B cell (primary cell): ENCODE results near the gene SPON2. TPM values are rescaled to one million over a fixed set of nuclear protein-coding genes. Genes with fewer than 3 reads are reported as not detected.

Source experiments
- ATAC-seq: fragments of 200-7000 bp; cut with Tn5 transposase; one replicate; pipeline ENCODE4 v1.10.0; 2021; ENCODE audit warnings: low read depth, mild to moderate bottlenecking, moderate number of reproducible peaks, moderate library complexity
- CTCF ChIA-PET: fragments of 350-600 bp; sonication (Branson Sonifier 250); formaldehyde crosslinking; loops from one replicate; lab custom pipeline; 2021; ENCODE audit warnings: antibody characterized with exemption, inconsistent platforms; lab: Charles Lee
- POLR2A ChIA-PET: fragments of 350-600 bp; sonication (Branson Sonifier 250); formaldehyde crosslinking; loops from one replicate; lab custom pipeline; 2021; ENCODE audit warnings: antibody characterized with exemption; lab: Charles Lee
- DNase-seq: peaks from one replicate; pipeline ENCODE4 v3.0.0; 2013
- H2AFZ ChIP-seq: 2 replicates; pipeline ENCODE4 v1.6.1; 2012; ENCODE audit warnings: mild to moderate bottlenecking, low read depth, low read length; ENCODE audit not compliant: insufficient read depth, poor library complexity, severe bottlenecking
- H3K27ac ChIP-seq, 2 donors: 1 replicate in 1 of 2; 2 replicates in 1 of 2; pipeline ENCODE4 v1.5.1; 2012 to 2013; ENCODE audit warnings: low read length in 2 of 2, mild to moderate bottlenecking in 2 of 2, moderate library complexity in 1 of 2
- H3K27me3 ChIP-seq, 4 experiments: fragments of 200-600 bp in 1 of 4; sonication (generic) in 1 of 4; replicated peaks in 1 of 4; 1 replicate in 2 of 4; 2 replicates in 2 of 4; pipeline versions ENCODE4 v1.6.1 to v1.7.0; 2013 to 2016; ENCODE audit warnings: low read length in 3 of 4, mild to moderate bottlenecking in 2 of 4, mixed read lengths in 1 of 4, moderate library complexity in 1 of 4; ENCODE audit not compliant: insufficient read depth in 4 of 4, control insufficient read depth in 3 of 4; ENCODE audit errors: control extremely low read depth in 1 of 4
- H3K36me3 ChIP-seq, 2 experiments: replicated peaks in 1 of 2; 1 replicate in 1 of 2; 2 replicates in 1 of 2; pipeline versions ENCODE4 v1.6.1 to v1.7.1; 2013; ENCODE audit warnings: low read length in 1 of 2; ENCODE audit not compliant: insufficient read depth in 2 of 2, control insufficient read depth in 1 of 2; ENCODE audit errors: control extremely low read depth in 1 of 2, extremely low read depth in 1 of 2
- H3K4me1 ChIP-seq, 2 donors: fragments of 200-600 bp in 1 of 2; sonication (generic) in 1 of 2; 1 replicate in 1 of 2; 2 replicates in 1 of 2; pipeline versions ENCODE4 v1.5.1 to v1.6.1; 2013 to 2017; ENCODE audit warnings: low read length in 2 of 2; ENCODE audit not compliant: control insufficient read depth in 2 of 2, insufficient read depth in 2 of 2
- H3K4me2 ChIP-seq: replicated peaks from 2 replicates; pipeline ENCODE3; 2012; ENCODE audit warnings: mild to moderate bottlenecking, low read depth, low read length; ENCODE audit not compliant: poor library complexity, severe bottlenecking
- H3K4me3 ChIP-seq, 5 experiments: fragments of 200-600 bp in 1 of 5; sonication (generic) in 1 of 5; 1 replicate in 3 of 5; 2 replicates in 2 of 5; pipeline versions ENCODE4 v1.5.1 to v1.7.0; 2011 to 2016; ENCODE audit warnings: low read length in 4 of 5, mild to moderate bottlenecking in 4 of 5, low read depth in 2 of 5, control low read depth in 1 of 5, moderate library complexity in 1 of 5; ENCODE audit not compliant: insufficient read depth in 1 of 5; ENCODE audit errors: control extremely low read depth in 1 of 5, extremely low read depth in 1 of 5
- H3K79me2 ChIP-seq: fragments of 200-600 bp; sonication (generic); one replicate; pipeline ENCODE4 v1.6.0; 2016; ENCODE audit warnings: low read length; ENCODE audit not compliant: control insufficient read depth, insufficient read depth
- H3K9ac ChIP-seq: fragments of 200-600 bp; sonication (generic); 2 replicates; pipeline ENCODE4 v1.6.1; 2017; ENCODE audit warnings: mild to moderate bottlenecking, low read length, moderate library complexity
- H3K9me3 ChIP-seq, 3 donors: one replicate each; pipeline versions ENCODE4 v1.6.1 to v1.7.1; 2013; ENCODE audit warnings: low read length in 2 of 3; ENCODE audit not compliant: control insufficient read depth in 2 of 3, insufficient read depth in 1 of 3; ENCODE audit errors: control extremely low read depth in 1 of 3
- H4K20me1 ChIP-seq: 2 replicates; pipeline ENCODE4 v1.6.0; 2012; ENCODE audit warnings: mild to moderate bottlenecking, low read length; ENCODE audit not compliant: insufficient read depth, control insufficient read depth, poor library complexity, severe bottlenecking
- H3K27ac Mint-ChIP-seq: one replicate; pipeline ENCODE4 v1.8.0; 2021; ENCODE audit warnings: mixed read lengths
- H3K27me3 Mint-ChIP-seq: one replicate; pipeline ENCODE4 v1.8.0; 2021; ENCODE audit warnings: mixed read lengths
- H3K4me1 Mint-ChIP-seq: one replicate; pipeline ENCODE4 v1.8.0; 2021; ENCODE audit warnings: mixed read lengths
- H3K4me3 Mint-ChIP-seq: one replicate; pipeline ENCODE4 v1.8.0; 2021; ENCODE audit warnings: mixed read lengths
- H3K9me3 Mint-ChIP-seq: one replicate; pipeline ENCODE4 v1.8.0; 2022; ENCODE audit warnings: mixed read lengths; ENCODE audit not compliant: insufficient read depth
- CTCF ChIP-seq: fragments of 200-600 bp; IDR thresholded peaks from one replicate; pipeline ENCODE4 v1.8.0; 2022; ENCODE audit warnings: antibody characterized with exemption, mild to moderate bottlenecking
- EZH2 ChIP-seq: IDR thresholded peaks from 2 replicates; pipeline ENCODE4 v1.6.1; 2012; ENCODE audit warnings: borderline replicate concordance, low read depth, mild to moderate bottlenecking, moderate library complexity, low read length; ENCODE audit not compliant: insufficient read depth, poor library complexity, severe bottlenecking
- WGBS: methylation state at CpG from one replicate; pipeline ENCODE4 v1.1.5; 2013; ENCODE audit warnings: missing lambda C conversion rate; ENCODE audit not compliant: insufficient coverage; 5-methylcytosine and 5-hydroxymethylcytosine counted together
- intact Hi-C: fragments of 100-400 bp; cut with micrococcal nuclease; formaldehyde crosslinking; loops from one replicate; pipeline ENCODE4 v1.10.0; 2022
- polyA plus RNA-seq: library from polyadenylated mRNA; depleted of rRNA; stranded (reverse); fragments of >200 nt; gene quantifications from 2 replicates; pipeline ENCODE4 v1.2.3, GENCODE V29; 2012
- total RNA-seq, 2 donors: library from RNA; stranded (reverse); fragments of 120-200 nt in 1 of 2; gene quantifications; 1 replicate in 1 of 2; 2 replicates in 1 of 2; pipeline versions ENCODE4 v1.2.3 to v1.2.4, GENCODE V29; 2013 to 2022

SPON2 gene
- total and polyA plus RNA-seq, 2 donors (not counting 1 experiment from before 2014, with no cell fraction given) = 3.8 to 5.1 TPM

GRCh38 chr4:1212546-1213335 is 40.4 kb upstream of the SPON2 start:
- 98% methylated on average over 20 of the region's 20 CpGs for WGBS
- ChIA-PET CTCF (no interaction called here), POLR2A (no interaction called here)
- H3K4me1 ChIP-seq = peaks cover 19 to 34% of the 10 kb centered on the region in 2 donors
- peaks cover 61% of the 10 kb centered on the region for H4K20me1 ChIP-seq
- peaks cover 0 to 58% of the 10 kb centered on the region in 2 experiments for H3K36me3 ChIP-seq
- H3K27ac Mint-ChIP-seq = no peak overlapping the region
- no peaks in the 10 kb centered on the region for H3K27me3 Mint-ChIP-seq
- H3K4me2 ChIP-seq = no peak overlapping the region
- no peak overlapping the region for H3K9ac ChIP-seq
- no peaks in the 10 kb centered on the region for H3K9me3 Mint-ChIP-seq
- H3K4me3 Mint-ChIP-seq = no peak overlapping the region
- DNase-seq (no peak), ATAC-seq (no peak)
- H3K79me2 ChIP-seq = peaks cover 37% of the 10 kb centered on the region
- intact Hi-C loops = no loop called here
- no peaks in the 10 kb centered on the region for H3K9me3 ChIP-seq
- H3K27me3 ChIP-seq = no peaks in the 10 kb centered on the region
- TF ChIP-seq EZH2 (no peak), CTCF (no peak)
- no peak overlapping the region for H3K4me3 ChIP-seq
- no peak overlapping the region for H2AFZ ChIP-seq
- H3K4me1 Mint-ChIP-seq = peaks cover 30% of the 10 kb centered on the region
- no peak overlapping the region for H3K27ac ChIP-seq

- DNase-seq = no peak
- 96% methylated on average over 34 of the region's 34 CpGs for WGBS
Measured at GRCh38 chr4:1211891-1212545, 39.6 kb upstream of the SPON2 start.

More at GRCh38 chr4:1211891-1212545, 39.6 kb upstream of the SPON2 start:
- H3K27ac Mint-ChIP-seq = no peak overlapping the region
- intact Hi-C loops = no loop called here
- ChIA-PET CTCF (no interaction called here), POLR2A (no interaction called here)
- H3K4me1 Mint-ChIP-seq = peaks cover 23% of the 10 kb centered on the region
- no peaks in the 10 kb centered on the region for H3K27me3 Mint-ChIP-seq
- Histone ChIP-seq H4K20me1 (peaks cover 54% of the 10 kb centered on the region), H3K27me3 (no peaks in the 10 kb centered on the region), H3K36me3 (peaks cover 0 to 58% of the 10 kb centered on the region in 2 experiments), H3K79me2 (peaks cover 30% of the 10 kb centered on the region), H3K9me3 (no peaks in the 10 kb centered on the region), H3K4me2 (no peak overlapping the region), H2AFZ (no peak overlapping the region), H3K27ac (no peak overlapping the region), H3K4me1 (peaks cover 12 to 26% of the 10 kb centered on the region in 2 donors), H3K4me3 (no peak overlapping the region), H3K9ac (no peak overlapping the region)
- no peak overlapping the region for H3K4me3 Mint-ChIP-seq
- no peaks in the 10 kb centered on the region for H3K9me3 Mint-ChIP-seq
- no peak for TF ChIP-seq EZH2
- no peak for TF ChIP-seq CTCF
- ATAC-seq = no peak
